A673 (cell line): ENCODE measurements around the gene RRP1. TPM values are rescaled to one million over a fixed set of nuclear protein-coding genes. Genes with fewer than 3 reads are reported as not detected.

ENCODE experiments used
- BruUV-seq: library from RNA; stranded (reverse); fragments of 400-500 nt; replicated peaks from 2 replicates; lab custom pipeline; 2021; lab: Mats Ljungman, UMichigan
- CTCF ChIA-PET: fragments of 300-600 bp; sonication (Branson Sonifier 250); formaldehyde crosslinking; loops from one replicate; lab custom pipeline; 2022; ENCODE audit warnings: antibody characterized with exemption; lab: Charles Lee
- POLR2A ChIA-PET: fragments of 300-600 bp; sonication (Branson Sonifier 250); formaldehyde crosslinking; loops from one replicate; lab custom pipeline; 2022; ENCODE audit warnings: antibody characterized with exemption; ENCODE audit not compliant: low non-redundant PET; lab: Charles Lee
- DNase-seq: peaks from one replicate; pipeline ENCODE4 v3.0.0-alpha.2; 2015; ENCODE audit warnings: low spot score
- H3K27ac ChIP-seq: fragments of 200-600 bp; sonication (generic); 2 replicates; pipeline ENCODE4 v1.5.1; 2016; ENCODE audit warnings: mixed run types, low read depth, mild to moderate bottlenecking, mixed read lengths, antibody characterized with exemption, low read length; ENCODE audit not compliant: poor library complexity, severe bottlenecking
- H3K27me3 ChIP-seq: fragments of 200-600 bp; sonication (generic); replicated peaks from 2 replicates; pipeline ENCODE4 v1.6.1; 2017; ENCODE audit warnings: mixed run types, low read depth, mild to moderate bottlenecking, mixed read lengths, antibody characterized with exemption, low read length; ENCODE audit not compliant: insufficient read depth, poor library complexity
- H3K36me3 ChIP-seq: fragments of 200-600 bp; sonication (generic); 2 replicates; pipeline ENCODE4 v1.6.1; 2016; ENCODE audit warnings: mixed run types, mild to moderate bottlenecking, mixed read lengths, antibody characterized with exemption, low read length; ENCODE audit not compliant: insufficient read depth, poor library complexity, severe bottlenecking
- H3K4me1 ChIP-seq: fragments of 200-600 bp; sonication (generic); 2 replicates; pipeline ENCODE4 v1.6.1; 2017; ENCODE audit warnings: mixed run types, mild to moderate bottlenecking, mixed read lengths, antibody characterized with exemption, low read length; ENCODE audit not compliant: insufficient read depth, poor library complexity, severe bottlenecking
- H3K4me3 ChIP-seq: fragments of 200-600 bp; sonication (generic); 2 replicates; pipeline ENCODE4 v1.5.1; 2016; ENCODE audit warnings: low read depth, mixed run types, mild to moderate bottlenecking, mixed read lengths, low read length; ENCODE audit not compliant: poor library complexity, severe bottlenecking
- H3K9me3 ChIP-seq: fragments of 200-600 bp; sonication (generic); 2 replicates; pipeline ENCODE4 v1.6.1; 2016; ENCODE audit warnings: mixed run types, low read depth, mild to moderate bottlenecking, mixed read lengths, antibody characterized with exemption, low read length; ENCODE audit not compliant: poor library complexity, severe bottlenecking
- CTCF ChIP-seq: fragments of 300-800, 200-600 bp; sonication (generic); conservative IDR thresholded peaks from 2 replicates; pipeline ENCODE4 v1.5.1; 2017; ENCODE audit warnings: low read depth, mild to moderate bottlenecking, antibody characterized with exemption, low read length, moderate library complexity, mixed read lengths
- EZH2 ChIP-seq: fragments of 200-600 bp; sonication (generic); IDR thresholded peaks from 2 replicates; pipeline ENCODE4 v1.6.1; 2017; ENCODE audit warnings: borderline replicate concordance, low read depth, mild to moderate bottlenecking, mixed read lengths, antibody characterized with exemption, low read length; ENCODE audit not compliant: poor library complexity, severe bottlenecking
- intact Hi-C: fragments of 100-400 bp; cut with micrococcal nuclease; formaldehyde crosslinking; loops from one replicate; pipeline ENCODE4 v1.10.0; 2022; ENCODE audit not compliant: unreplicated experiment
- total RNA-seq: library from RNA; stranded (reverse); gene quantifications from 2 replicates; pipeline ENCODE4 v1.2.3, GENCODE V29; 2021

RRP1 gene
- total RNA-seq, 1 experiment from 2014 or later: 86.4 TPM

GRCh38 chr21:43783098-43783700 lies 6.2 kb upstream of the RRP1 start:
- H3K36me3 ChIP-seq: no peaks in the 10 kb centered on the region
- ChIA-PET CTCF (no interaction called here), POLR2A (no interaction called here)
- no peak overlapping the region for H3K27ac ChIP-seq
- TF ChIP-seq CTCF: no peak
- TF ChIP-seq EZH2: no peak
- intact Hi-C loops: no loop called here
- no peaks in the 10 kb centered on the region for H3K4me1 ChIP-seq
- no peaks in the 10 kb centered on the region for H3K9me3 ChIP-seq
- no TSS peak for BruUV-seq
- H3K4me3 ChIP-seq: no peak overlapping the region
- DNase-seq: no peak
- no peaks in the 10 kb centered on the region for H3K27me3 ChIP-seq

GRCh38 chr21:43785134-43785533 lies 4.2 kb upstream of the RRP1 start:
- Histone ChIP-seq H3K27me3 (no peaks in the 10 kb centered on the region), H3K9me3 (no peaks in the 10 kb centered on the region), H3K4me3 (no peak overlapping the region), H3K4me1 (no peaks in the 10 kb centered on the region), H3K27ac (no peak overlapping the region), H3K36me3 (no peaks in the 10 kb centered on the region)
- no peak for DNase-seq
- intact Hi-C loops: no loop called here
- CTCF ChIA-PET: interaction anchor here (0.7 kb wide), 1 partner anchor 24 kb away, joined by 3 read pairs; no protein-coding TSS in a partner anchor
- POLR2A ChIA-PET: no interaction called here
- BruUV-seq: no TSS peak
- TF ChIP-seq CTCF (no peak), EZH2 (no peak)

GRCh38 chr21:43786300-43786806 lies 3.0 kb upstream of the RRP1 start:
- DNase-seq: no peak
- no peaks in the 10 kb centered on the region for H3K27me3 ChIP-seq
- TF ChIP-seq EZH2 (no peak), CTCF (no peak)
- intact Hi-C loops: no loop called here
- H3K9me3 ChIP-seq: no peaks in the 10 kb centered on the region
- no peak overlapping the region for H3K4me3 ChIP-seq
- H3K36me3 ChIP-seq: peaks cover 6% of the 10 kb centered on the region
- ChIA-PET CTCF (no interaction called here), POLR2A (no interaction called here)
- no peak overlapping the region for H3K27ac ChIP-seq
- peaks cover 12% of the 10 kb centered on the region for H3K4me1 ChIP-seq
- BruUV-seq: no TSS peak
